ENCODE measurements around the gene BCAS4.
A peak's percentile ranks its signal among the peaks of the same experiment; 100 is the strongest.

The BCAS4 gene

DNA sequence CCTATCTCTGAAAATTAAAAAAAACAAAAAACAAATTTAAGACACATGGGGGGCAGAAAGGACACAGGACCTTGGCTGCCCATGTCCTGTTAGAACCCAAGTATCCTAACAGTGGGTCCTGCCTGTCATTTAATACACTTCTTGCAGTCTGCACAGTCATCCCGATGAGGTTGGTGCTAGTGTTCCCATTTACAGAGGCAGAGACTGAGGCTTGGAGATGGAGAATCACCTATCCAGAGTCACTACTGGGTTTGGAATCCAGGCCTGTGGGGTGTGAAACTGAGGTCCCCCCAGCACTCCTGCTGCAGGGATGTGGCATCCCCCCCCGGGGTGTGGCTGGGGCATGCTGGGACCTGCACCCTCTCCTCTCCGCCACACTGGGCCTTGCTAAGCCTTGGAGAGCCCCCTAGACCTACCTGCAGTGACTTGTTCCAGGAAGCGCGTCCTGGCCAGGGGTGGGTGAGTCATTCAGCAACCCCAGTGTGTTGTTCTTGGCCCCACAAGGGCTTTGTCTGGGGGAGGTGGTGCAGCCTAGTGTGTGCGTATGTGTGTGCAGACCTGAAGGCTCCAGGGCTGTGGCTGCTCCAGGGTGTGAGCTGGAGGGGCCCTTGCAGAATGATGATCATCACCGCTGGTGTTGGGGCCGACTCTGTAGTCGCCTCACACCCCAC is 49.7 kb downstream of the BCAS4 start:
- peak; percentile 92 for DNase-seq (ENCODE audit: low read depth)
- no peak overlapping the region for H3K4me3 ChIP-seq (ENCODE audit: low read depth, low read length)
- TF ChIP-seq, protein P1, sequence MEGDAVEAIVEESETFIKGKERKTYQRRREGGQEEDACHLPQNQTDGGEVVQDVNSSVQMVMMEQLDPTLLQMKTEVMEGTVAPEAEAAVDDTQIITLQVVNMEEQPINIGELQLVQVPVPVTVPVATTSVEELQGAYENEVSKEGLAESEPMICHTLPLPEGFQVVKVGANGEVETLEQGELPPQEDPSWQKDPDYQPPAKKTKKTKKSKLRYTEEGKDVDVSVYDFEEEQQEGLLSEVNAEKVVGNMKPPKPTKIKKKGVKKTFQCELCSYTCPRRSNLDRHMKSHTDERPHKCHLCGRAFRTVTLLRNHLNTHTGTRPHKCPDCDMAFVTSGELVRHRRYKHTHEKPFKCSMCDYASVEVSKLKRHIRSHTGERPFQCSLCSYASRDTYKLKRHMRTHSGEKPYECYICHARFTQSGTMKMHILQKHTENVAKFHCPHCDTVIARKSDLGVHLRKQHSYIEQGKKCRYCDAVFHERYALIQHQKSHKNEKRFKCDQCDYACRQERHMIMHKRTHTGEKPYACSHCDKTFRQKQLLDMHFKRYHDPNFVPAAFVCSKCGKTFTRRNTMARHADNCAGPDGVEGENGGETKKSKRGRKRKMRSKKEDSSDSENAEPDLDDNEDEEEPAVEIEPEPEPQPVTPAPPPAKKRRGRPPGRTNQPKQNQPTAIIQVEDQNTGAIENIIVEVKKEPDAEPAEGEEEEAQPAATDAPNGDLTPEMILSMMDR (conservative IDR thresholded peaks at IDR 0.05; ENCODE audit: low read depth, low read length): no peak

DNA sequence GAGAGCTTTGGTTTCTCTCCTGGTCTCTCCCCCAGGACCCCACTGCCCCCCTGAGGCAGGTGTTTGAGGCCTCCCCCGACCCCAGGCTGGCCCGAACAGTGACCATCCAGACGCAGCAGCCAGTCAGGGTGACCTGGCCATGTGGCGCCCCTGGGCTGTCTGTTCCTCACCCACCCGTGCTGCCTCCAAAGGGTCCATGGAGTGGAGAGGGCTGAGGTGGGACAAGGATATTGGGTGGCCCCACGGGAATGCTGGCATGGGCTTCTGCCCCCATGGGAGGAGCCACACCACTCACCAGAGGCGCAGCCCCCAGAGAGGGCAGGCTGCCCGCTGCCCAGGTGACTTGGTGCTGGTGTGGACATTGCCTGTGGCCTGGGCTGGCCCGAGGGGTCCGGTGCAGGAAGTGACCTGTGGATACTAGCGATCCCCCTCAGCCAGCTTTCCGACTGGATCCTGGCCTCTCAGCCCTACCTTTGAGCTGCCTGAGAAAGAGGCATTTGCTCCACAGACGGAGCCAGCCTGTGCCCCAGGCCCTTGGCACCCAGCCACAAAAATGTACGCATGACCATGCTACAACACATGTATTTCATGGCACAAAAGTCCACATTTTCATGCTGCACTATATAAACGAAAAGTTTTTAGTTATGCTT is 50.8 kb downstream of the BCAS4 start:
- TF ChIP-seq, protein P1 (conservative IDR thresholded peaks at IDR 0.05; ENCODE audit: low read depth, low read length): no peak
- H3K4me3 ChIP-seq (ENCODE audit: low read depth, low read length): no peak overlapping the region
- no peak for DNase-seq (ENCODE audit: low read depth)

DNA sequence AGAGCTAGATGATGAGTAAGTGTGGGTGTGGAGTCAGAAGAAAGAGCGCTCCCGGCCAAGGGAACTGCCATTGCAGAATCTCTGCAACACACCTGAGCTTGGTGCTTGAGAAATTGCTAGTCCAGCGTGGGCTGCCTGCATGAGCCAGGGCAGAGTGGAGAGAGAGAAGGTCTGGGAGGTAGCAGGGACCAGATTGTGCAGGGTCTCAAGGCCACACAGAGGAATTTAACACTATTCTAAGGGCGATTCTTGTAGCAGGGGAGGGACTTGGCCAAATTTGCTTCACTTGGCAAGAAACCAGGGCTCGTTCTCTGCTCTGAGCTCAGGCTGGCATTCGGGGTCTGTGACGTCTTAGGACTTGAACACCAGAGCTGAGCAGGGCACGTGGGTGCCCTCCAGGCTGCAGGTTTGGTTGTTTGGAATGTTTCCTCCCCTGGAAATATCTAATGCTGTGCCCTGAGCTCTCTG is 53.5 kb downstream of the BCAS4 start:
- peak; percentile 40 for DNase-seq (ENCODE audit: low read depth)
- TF ChIP-seq, protein P1 (conservative IDR thresholded peaks at IDR 0.05; ENCODE audit: low read depth, low read length): no peak
- no peak overlapping the region for H3K4me3 ChIP-seq (ENCODE audit: low read depth, low read length)

DNA sequence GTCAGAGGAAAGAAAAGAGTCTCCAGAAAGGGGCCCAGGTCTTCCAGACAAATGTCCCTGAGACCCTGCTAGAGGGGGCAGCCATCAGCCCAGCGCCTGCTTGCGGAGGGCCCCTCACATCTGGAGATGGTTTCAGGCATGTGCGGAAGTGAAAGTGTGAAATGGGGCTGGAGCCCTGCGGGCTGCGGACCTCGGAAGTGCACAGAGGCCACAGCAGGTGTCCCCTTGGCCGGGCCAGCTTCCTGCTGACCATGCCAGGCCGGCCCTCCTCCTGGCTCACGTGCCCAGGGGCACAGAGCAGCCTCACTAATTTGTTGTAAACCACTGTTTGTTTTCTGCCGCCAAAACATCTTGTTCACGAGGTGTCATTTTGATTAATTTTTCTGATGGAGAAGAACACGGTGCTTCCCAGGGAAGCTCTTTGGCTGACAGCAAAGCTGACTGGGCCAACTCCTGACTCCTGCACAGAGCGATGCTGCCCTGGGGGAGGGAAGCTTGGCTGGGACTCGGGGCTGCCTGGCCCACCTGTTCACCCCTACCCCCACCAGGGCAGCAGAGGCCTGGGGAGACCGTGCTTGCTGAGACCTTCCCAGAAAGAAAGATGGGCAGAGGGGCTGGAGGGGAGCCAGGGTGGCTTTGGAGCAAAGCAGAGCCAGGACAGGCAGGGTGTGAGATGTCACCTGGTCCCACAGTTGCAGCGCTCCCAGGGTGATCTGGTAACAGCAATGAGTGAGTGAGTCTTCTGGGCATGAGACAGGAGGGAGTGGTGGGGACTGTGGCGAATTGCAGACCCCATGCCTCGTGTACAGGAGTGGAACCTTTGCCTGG is 54.2 kb downstream of the BCAS4 start:
- peak overlapping the region; percentile 16 for H3K4me3 ChIP-seq (ENCODE audit: low read depth, low read length)
- TF ChIP-seq, protein P1 (conservative IDR thresholded peaks at IDR 0.05; ENCODE audit: low read depth, low read length): no peak
- peak; percentile 13 for DNase-seq (ENCODE audit: low read depth)

DNA sequence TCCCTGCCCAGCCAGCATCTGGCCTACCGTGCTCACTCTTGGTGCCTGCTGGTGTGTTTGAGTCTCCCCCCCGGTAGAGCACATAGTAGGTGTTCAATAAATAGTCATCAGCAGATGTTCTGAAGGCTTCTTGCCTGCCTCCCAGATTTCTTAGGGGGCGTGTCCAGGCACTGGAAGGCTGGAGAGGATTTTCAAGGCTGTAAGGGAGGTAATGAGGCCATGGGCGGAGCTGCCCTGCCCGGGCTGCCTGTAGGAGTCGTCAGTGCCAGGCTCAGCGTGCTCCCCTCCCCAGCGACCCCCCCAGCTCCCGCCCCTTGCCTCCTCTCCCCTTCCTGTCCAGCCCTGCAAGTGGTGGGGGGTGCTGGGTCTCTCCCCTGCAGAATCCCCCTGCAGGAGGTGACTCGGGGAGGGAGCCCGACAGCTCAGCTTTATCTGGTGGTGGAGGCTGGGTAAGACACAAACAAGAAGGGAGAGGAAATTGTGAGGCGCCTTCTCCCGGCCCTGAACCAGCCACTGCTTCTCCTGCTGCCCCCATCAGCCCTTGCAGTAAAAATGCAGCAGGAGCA is 55.9 kb downstream of the BCAS4 start:
- peak; percentile 28 for DNase-seq (ENCODE audit: low read depth)
- H3K4me3 ChIP-seq (ENCODE audit: low read depth, low read length): no peak overlapping the region
- TF ChIP-seq, protein P1 (conservative IDR thresholded peaks at IDR 0.05; ENCODE audit: low read depth, low read length): no peak

DNA sequence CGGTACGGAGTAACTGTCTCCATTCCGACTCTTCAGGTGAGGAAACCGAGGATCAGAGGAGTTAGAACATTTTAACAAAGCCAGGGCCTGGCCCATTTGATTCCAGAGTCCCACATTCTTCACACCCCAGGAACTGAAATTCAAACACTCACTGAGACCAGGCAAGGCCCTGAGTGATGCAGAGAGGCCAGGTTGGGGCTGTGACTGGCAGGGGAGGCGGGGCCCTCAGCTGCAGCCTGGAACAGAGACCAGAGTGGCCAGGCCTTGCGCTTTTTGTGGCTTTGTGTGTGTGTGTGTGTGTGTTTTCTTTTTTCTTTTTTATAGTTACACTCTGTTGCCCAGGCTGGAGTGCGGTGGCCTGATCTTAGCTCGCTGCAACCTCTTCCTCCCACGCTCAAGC is 57.2 kb downstream of the BCAS4 start:
- H3K4me3 ChIP-seq (ENCODE audit: low read depth, low read length): no peak overlapping the region
- no peak for DNase-seq (ENCODE audit: low read depth)
- TF ChIP-seq, protein P1 (conservative IDR thresholded peaks at IDR 0.05; ENCODE audit: low read depth, low read length): no peak

Data from choroid plexus epithelial cell (primary cell).